Gastroesophageal sphincter (tissue), 3 donors: ENCODE measurements around the gene DEFB131A.
"Not testable (repeated sequence)": the region's sequence is repeated elsewhere in the genome, so short reads cannot be mapped to it uniquely, and the experiment has no call there.

Experiments
- CTCF ChIP-seq, 4 experiments: fragments of 200-600 bp in 2 of 4; fragments of 450-650 bp in 2 of 4; sonication (generic) in 1 of 4; IDR thresholded peaks; one replicate each; pipeline ENCODE4 v1.5.1; 2017 to 2019; ENCODE audit warnings: antibody characterized with exemption in 4 of 4, mild to moderate bottlenecking in 2 of 4, moderate library complexity in 2 of 4
- EP300 ChIP-seq: sonication (generic); formaldehyde crosslinking; IDR thresholded peaks from one replicate; pipeline ENCODE4 v1.6.1; 2017; ENCODE audit warnings: antibody characterized with exemption, mild to moderate bottlenecking
- POLR2A ChIP-seq, 2 donors: fragments of 450-650 bp; IDR thresholded peaks; one replicate each; pipeline ENCODE4 v1.6.1; 2017; ENCODE audit warnings: antibody characterized with exemption in 2 of 2, mild to moderate bottlenecking in 2 of 2, moderate library complexity in 1 of 2
- POLR2AphosphoS5 ChIP-seq: sonication (generic); formaldehyde crosslinking; IDR thresholded peaks from one replicate; pipeline ENCODE4 v1.6.1; 2017; ENCODE audit warnings: antibody characterized with exemption

- not testable (repeated sequence) for TF ChIP-seq CTCF (IDR thresholded peaks at IDR 0.05); POLR2AphosphoS5; POLR2A (IDR thresholded peaks at IDR 0.05); EP300
These were observed 49.4 kb downstream of the DEFB131A start for GRCh38 chr4:9493589-9493988.
